HG03442 (cell line): ENCODE measurements around the gene SPATA1.
"Not testable (repeated sequence)": the region's sequence is repeated elsewhere in the genome, so short reads cannot be mapped to it uniquely, and the experiment has no call there.

Experiments
- ATAC-seq: cut with Tn5 transposase; IDR thresholded peaks from one replicate; pipeline ENCODE4 v1.9.1; 2021; ENCODE audit warnings: mild to moderate bottlenecking, moderate library complexity; ENCODE audit not compliant: unreplicated experiment

SPATA1 gene

GRCh38 chr1:84584126-84584525 is 77.9 kb downstream of the SPATA1 start:
- peak; percentile 55 for ATAC-seq

- no peak for ATAC-seq
Measured at GRCh38 chr1:84585803-84586202, 79.6 kb downstream of the SPATA1 start.

GRCh38 chr1:84587099-84587498 is 80.9 kb downstream of the SPATA1 start:
- ATAC-seq, result no peak

GRCh38 chr1:84594959-84595358 is 88.8 kb downstream of the SPATA1 start:
- ATAC-seq, result not testable (repeated sequence)

- ATAC-seq, result no peak
Measured at GRCh38 chr1:84597011-84597410, 90.8 kb downstream of the SPATA1 start.

GRCh38 chr1:84598418-84598817 is 92.2 kb downstream of the SPATA1 start:
- ATAC-seq, result no peak

- ATAC-seq, result peak; percentile 75
Measured at GRCh38 chr1:84598846-84599741, 92.9 kb downstream of the SPATA1 start.

- no peak for ATAC-seq
Measured at GRCh38 chr1:84600796-84601195, 94.6 kb downstream of the SPATA1 start.

GRCh38 chr1:84603223-84603622 is 97.0 kb downstream of the SPATA1 start:
- ATAC-seq, result no peak

GRCh38 chr1:84603941-84604830 is 98.0 kb downstream of the SPATA1 start:
- ATAC-seq, result no peak

- ATAC-seq, result no peak
Measured at GRCh38 chr1:84605157-84605556, 99.0 kb downstream of the SPATA1 start.

GRCh38 chr1:84606977-84607376 is 100.8 kb downstream of the SPATA1 start:
- ATAC-seq, result no peak

GRCh38 chr1:84611091-84611490 is 104.9 kb downstream of the SPATA1 start:
- ATAC-seq, result no peak

- ATAC-seq, result peak; percentile 42
Measured at GRCh38 chr1:84611796-84612195, 105.6 kb downstream of the SPATA1 start.

- no peak for ATAC-seq
Measured at GRCh38 chr1:84613026-84613425, 106.8 kb downstream of the SPATA1 start.

GRCh38 chr1:84613887-84614286 is 107.7 kb downstream of the SPATA1 start:
- ATAC-seq, result no peak

GRCh38 chr1:84615790-84616189 is 109.6 kb downstream of the SPATA1 start:
- ATAC-seq, result no peak
